Chondrocyte (in vitro differentiated cells): Measurements from ENCODE around the gene MOGAT1. TPM values are rescaled to one million over a fixed set of nuclear protein-coding genes. Genes with fewer than 3 reads are reported as not detected.
"Not testable (repeated sequence)": the region's sequence is repeated elsewhere in the genome, so short reads cannot be mapped to it uniquely, and the experiment has no call there.

Source experiments
- DNase-seq: peaks from one replicate; pipeline ENCODE4 v3.0.0; 2021; ENCODE audit warnings: mixed read lengths, low spot score
- H3K27ac Mint-ChIP-seq: one replicate; pipeline ENCODE4 v1.8.0; 2021; ENCODE audit warnings: mild to moderate bottlenecking, moderate library complexity, mixed read lengths; ENCODE audit not compliant: unreplicated experiment
- H3K27me3 Mint-ChIP-seq: 2 replicates; pipeline ENCODE4 v1.8.0; 2021; ENCODE audit warnings: low read depth, mixed read lengths
- H3K36me3 Mint-ChIP-seq: 2 replicates; pipeline ENCODE4 v1.8.0; 2021; ENCODE audit warnings: low read depth, mixed read lengths
- H3K4me1 Mint-ChIP-seq: 2 replicates; pipeline ENCODE4 v1.8.0; 2021; ENCODE audit warnings: low read depth, mild to moderate bottlenecking, mixed read lengths
- H3K4me3 Mint-ChIP-seq: one replicate; pipeline ENCODE4 v1.8.0; 2021; ENCODE audit warnings: mild to moderate bottlenecking, moderate library complexity, mixed read lengths; ENCODE audit not compliant: unreplicated experiment
- H3K9me3 Mint-ChIP-seq: 2 replicates; pipeline ENCODE4 v1.8.0; 2021; ENCODE audit warnings: low read depth, mixed read lengths
- total RNA-seq: library from RNA; stranded (reverse); gene quantifications from 3 replicates; pipeline ENCODE4 v1.2.1, GENCODE V29; 2021
- TF ChIP-seq, protein P1 (sequence below): fragments of 200-600 bp; sonication (generic); IDR thresholded peaks from 2 replicates; pipeline ENCODE4 v1.5.0; 2021; ENCODE audit warnings: antibody characterized with exemption, mild to moderate bottlenecking, moderate library complexity

MOGAT1 gene
- total RNA-seq, 1 donor from 2014 or later = not detected

DNA sequence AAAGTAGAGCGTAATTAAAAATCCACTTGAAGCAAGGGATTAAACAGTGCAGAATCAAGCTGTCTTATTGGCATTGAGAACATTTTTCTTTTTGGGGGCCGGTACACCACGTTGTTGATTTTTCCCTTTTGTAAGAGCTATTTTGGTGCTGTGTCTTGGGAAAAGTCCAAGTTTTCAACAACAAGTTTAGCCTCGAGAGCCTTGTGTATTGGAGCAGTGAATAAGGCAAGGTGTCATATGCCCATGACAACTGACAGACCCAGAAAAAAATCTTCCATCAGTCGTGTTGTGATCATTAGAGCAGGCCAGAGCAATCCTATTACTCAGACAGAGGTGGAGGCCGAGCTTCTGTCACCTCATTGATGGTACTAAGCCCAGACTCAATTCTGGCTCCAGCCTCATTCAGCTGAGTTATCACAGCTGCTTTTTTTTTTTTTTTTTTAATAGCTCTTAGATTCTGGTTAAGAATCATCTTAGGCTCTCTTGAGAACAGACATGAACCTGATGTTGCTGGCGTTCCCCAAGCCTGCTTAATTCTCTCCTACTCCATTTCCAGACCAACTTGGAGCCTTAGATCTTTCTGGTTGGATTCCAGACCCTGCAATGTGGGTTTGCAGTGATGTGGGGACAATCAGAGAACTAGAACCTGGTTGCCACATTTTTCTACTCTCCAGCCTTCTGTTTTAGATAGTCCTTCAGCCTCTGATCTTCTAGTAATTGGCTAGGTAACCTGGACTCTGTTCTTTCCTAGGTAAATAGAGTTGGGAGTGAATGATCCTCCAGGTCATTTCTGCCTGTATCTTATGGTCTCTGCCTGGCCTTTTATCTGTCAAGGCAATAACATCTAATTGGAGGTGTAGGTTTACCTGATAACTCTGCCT lies 43.1 kb downstream of the MOGAT1 start:
- no peak for DNase-seq
- Mint-ChIP-seq H3K27me3 (no peaks in the 10 kb centered on the region), H3K36me3 (no peaks in the 10 kb centered on the region), H3K9me3 (no peaks in the 10 kb centered on the region), H3K4me3 (no peak overlapping the region), H3K4me1 (peaks cover 46% of the 10 kb centered on the region), H3K27ac (peak overlapping the region; percentile 90)
- TF ChIP-seq, protein P1, sequence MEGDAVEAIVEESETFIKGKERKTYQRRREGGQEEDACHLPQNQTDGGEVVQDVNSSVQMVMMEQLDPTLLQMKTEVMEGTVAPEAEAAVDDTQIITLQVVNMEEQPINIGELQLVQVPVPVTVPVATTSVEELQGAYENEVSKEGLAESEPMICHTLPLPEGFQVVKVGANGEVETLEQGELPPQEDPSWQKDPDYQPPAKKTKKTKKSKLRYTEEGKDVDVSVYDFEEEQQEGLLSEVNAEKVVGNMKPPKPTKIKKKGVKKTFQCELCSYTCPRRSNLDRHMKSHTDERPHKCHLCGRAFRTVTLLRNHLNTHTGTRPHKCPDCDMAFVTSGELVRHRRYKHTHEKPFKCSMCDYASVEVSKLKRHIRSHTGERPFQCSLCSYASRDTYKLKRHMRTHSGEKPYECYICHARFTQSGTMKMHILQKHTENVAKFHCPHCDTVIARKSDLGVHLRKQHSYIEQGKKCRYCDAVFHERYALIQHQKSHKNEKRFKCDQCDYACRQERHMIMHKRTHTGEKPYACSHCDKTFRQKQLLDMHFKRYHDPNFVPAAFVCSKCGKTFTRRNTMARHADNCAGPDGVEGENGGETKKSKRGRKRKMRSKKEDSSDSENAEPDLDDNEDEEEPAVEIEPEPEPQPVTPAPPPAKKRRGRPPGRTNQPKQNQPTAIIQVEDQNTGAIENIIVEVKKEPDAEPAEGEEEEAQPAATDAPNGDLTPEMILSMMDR = no peak

DNA sequence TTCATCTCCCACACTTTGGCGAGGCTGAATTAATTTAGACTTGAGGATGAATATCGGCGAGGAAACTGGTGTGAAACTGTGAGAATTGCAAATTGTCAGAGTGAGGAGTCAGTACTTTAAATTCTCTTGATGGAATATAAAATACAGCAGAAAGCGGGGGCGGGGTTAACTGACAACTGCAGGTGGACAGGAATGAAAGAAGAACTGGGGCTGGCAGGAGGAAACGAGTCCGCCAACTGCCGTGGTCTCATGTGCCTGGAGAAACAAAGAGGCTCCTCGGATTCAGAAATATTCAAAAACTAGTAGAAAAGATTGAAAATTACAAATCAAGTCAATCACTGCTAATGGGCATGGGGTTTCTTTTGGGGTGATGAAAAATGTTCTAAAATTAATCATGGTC lies 44.3 kb downstream of the MOGAT1 start:
- Mint-ChIP-seq H3K4me3 (no peak overlapping the region), H3K4me1 (peaks cover 36% of the 10 kb centered on the region), H3K27me3 (no peaks in the 10 kb centered on the region), H3K36me3 (no peaks in the 10 kb centered on the region), H3K27ac (no peak overlapping the region), H3K9me3 (no peaks in the 10 kb centered on the region)
- TF ChIP-seq, protein P1 = no peak
- no peak for DNase-seq

DNA sequence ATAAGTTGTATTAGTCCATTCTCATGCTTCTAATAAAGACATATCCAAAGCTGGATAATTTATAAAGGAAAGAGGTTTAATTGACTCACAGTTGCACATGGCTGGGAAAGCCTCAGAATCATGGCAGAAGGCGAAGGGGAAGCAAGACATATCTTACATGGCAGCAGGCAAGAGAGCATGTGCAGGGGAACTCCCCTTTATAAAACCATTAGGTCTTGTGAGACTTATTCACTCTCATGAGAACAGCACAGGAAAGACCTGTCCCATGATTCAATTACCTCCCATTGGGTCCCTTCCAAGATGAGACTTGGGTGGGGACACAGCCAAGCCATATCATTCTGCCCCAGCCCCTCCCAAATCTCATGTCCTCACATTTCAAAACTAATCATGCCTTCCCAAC lies 48.3 kb downstream of the MOGAT1 start:
- not testable (repeated sequence) for DNase-seq, H3K9me3 Mint-ChIP-seq, H3K4me3 Mint-ChIP-seq, H3K27ac Mint-ChIP-seq, H3K27me3 Mint-ChIP-seq, H3K36me3 Mint-ChIP-seq
- H3K4me1 Mint-ChIP-seq = peaks cover 15% of the 10 kb centered on the region

DNA sequence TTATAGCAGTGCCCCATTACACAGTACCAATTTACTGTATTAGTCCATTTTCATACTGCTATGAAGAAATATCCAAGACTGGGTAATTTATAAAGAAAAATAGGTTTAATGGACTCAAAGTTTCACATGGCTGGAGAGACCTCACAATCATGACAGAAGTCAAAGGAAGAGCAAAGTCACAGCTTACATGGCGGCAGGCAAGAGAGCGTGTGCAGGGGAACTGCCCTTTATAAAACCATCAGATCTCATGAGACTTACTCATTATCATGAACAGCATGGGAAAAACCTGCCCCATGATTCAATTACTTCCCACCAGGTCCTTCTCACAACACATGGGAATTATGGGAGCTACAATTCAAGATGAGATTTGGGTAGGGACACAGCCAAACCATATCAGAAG lies 50.1 kb downstream of the MOGAT1 start:
- DNase-seq, H3K27ac Mint-ChIP-seq, H3K4me1 Mint-ChIP-seq, H3K4me3 Mint-ChIP-seq, H3K36me3 Mint-ChIP-seq, H3K27me3 Mint-ChIP-seq, H3K9me3 Mint-ChIP-seq: not testable (repeated sequence)

DNA sequence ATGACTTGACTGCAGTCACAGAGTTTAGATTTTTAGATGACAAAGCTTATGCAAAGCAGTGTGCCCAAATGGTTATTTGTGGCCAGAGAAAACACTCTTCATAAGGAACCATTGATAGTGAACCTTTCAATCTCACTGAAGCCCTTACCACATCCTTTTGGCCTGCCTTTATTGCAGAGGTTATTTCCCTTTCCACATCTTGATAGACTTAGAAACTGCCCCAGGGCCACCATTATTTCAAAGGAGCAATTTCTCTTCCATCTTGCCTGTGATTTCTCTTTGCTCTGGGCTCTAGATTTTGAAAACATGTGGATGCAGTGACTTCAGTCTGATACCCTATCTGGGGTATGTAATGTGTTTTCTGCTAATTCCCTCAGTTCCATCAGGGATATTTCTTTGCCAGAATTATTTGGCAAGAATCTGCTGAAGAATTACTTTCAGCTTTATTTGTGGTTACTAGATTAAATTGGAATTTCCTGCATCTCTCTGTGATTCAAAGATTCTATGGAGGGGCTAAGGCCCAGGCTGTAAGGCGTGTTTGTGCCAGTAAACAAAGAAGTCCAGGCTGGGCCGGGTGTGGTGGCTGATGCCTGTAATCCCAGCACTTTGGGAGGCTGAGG lies 51.0 kb downstream of the MOGAT1 start:
- DNase-seq = no peak
- no peaks in the 10 kb centered on the region for H3K27me3 Mint-ChIP-seq
- no peaks in the 10 kb centered on the region for H3K36me3 Mint-ChIP-seq
- H3K9me3 Mint-ChIP-seq = no peaks in the 10 kb centered on the region
- H3K27ac Mint-ChIP-seq = peak overlapping the region; percentile 33
- peaks cover 11% of the 10 kb centered on the region for H3K4me1 Mint-ChIP-seq
- TF ChIP-seq, protein P1 = no peak
- H3K4me3 Mint-ChIP-seq = no peak overlapping the region

DNA sequence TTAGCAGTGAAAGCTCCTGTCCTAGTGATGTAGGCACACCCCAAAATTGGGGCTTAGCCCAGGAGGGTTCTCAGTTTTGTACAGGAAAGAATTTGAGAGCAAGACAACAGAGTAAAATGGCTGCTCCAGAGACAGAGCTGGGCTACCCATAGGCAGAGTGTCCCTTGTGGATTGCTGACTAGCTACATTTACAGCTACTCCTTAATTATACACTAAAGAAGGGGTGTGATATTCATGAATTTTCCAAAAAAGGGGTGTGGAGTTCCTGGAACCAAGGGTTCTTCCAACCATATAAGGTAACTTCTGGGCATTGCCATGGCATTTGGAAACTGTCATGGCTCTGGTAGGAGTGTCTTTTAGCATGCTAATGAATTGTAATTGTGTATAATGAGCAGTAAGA lies 52.8 kb downstream of the MOGAT1 start:
- Mint-ChIP-seq H3K27me3 (no peaks in the 10 kb centered on the region), H3K9me3 (no peaks in the 10 kb centered on the region), H3K4me1 (peaks cover 11% of the 10 kb centered on the region), H3K4me3 (no peak overlapping the region), H3K36me3 (no peaks in the 10 kb centered on the region), H3K27ac (no peak overlapping the region)
- DNase-seq = no peak
- TF ChIP-seq, protein P1 = no peak
